SJCRH30 (cell line): ENCODE measurements around the gene CT45A9. TPM values are rescaled to one million over a fixed set of nuclear protein-coding genes. Genes with fewer than 3 reads are reported as not detected.
A peak's percentile ranks its signal among the peaks of the same experiment; 100 is the strongest.
"Not testable (repeated sequence)": the region's sequence is repeated elsewhere in the genome, so short reads cannot be mapped to it uniquely, and the experiment has no call there.

Source experiments
- DNase-seq, 2 experiments: peaks; one replicate each; pipeline ENCODE4 v3.0.0-alpha.2; 2015 to 2020
- H3K27ac ChIP-seq: fragments of 250-450 bp; sonication (Bioruptor Pico); 2 replicates; pipeline ENCODE4 v1.5.1; 2020; ENCODE audit warnings: mild to moderate bottlenecking, moderate library complexity
- H3K27me3 ChIP-seq: fragments of 250-450 bp; sonication (Bioruptor Pico); 2 replicates; pipeline ENCODE4 v1.5.1; 2020; ENCODE audit warnings: mild to moderate bottlenecking, moderate library complexity
- H3K36me3 ChIP-seq: fragments of 250-450 bp; sonication (Bioruptor Pico); 2 replicates; pipeline ENCODE4 v1.5.1; 2020; ENCODE audit warnings: mild to moderate bottlenecking, moderate library complexity
- H3K4me1 ChIP-seq: fragments of 250-450 bp; sonication (Bioruptor Pico); 2 replicates; pipeline ENCODE4 v1.5.1; 2020; ENCODE audit warnings: mild to moderate bottlenecking, moderate library complexity
- H3K4me3 ChIP-seq: fragments of 250-450 bp; sonication (Bioruptor Pico); 2 replicates; pipeline ENCODE4 v1.5.1; 2020; ENCODE audit warnings: mild to moderate bottlenecking, moderate library complexity
- H3K9me3 ChIP-seq: fragments of 250-450 bp; sonication (Bioruptor Pico); replicated peaks from 2 replicates; pipeline ENCODE4 v1.5.1; 2020; ENCODE audit warnings: mild to moderate bottlenecking, moderate library complexity
- total RNA-seq: library from RNA; depleted of rRNA; stranded (reverse); fragments of >200 nt; shearing (Covaris generic); gene quantifications from 2 replicates; pipeline ENCODE4 v1.2.3, GENCODE V29; 2014; rRNA removed

CT45A9 gene, protein sequence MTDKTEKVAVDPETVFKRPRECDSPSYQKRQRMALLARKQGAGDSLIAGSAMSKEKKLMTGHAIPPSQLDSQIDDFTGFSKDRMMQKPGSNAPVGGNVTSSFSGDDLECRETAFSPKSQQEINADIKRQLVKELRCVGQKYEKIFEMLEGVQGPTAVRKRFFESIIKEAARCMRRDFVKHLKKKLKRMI
- total RNA-seq: not detected in 2 replicates

DNA sequence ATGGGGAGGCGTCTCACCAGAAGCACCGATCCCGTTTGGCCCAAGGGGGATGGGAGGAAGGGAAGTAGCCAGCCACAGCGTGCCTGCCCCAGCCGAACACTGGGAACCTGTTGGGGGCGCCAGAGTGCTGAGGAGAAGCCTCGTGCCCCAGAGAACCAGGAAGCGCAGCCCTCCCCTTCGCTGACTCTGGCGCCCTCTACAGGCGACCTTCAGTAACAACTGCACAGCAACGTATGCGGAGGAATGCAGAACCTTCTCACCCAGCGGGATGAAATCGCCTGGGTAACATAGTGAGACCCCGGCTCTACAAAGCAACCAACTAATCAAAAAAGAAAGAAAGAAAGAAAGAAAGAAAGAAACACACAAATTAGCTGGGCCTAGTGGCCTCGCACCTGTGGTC is at the start of gene CT45A9:
TSS of gene CT45A9 (minus strand) at position 101 of the 400 bp plus-strand sequence. CDS start 3,751 bp downstream, outside the sequence.
- not testable (repeated sequence) for H3K27me3 ChIP-seq, H3K4me1 ChIP-seq

DNA sequence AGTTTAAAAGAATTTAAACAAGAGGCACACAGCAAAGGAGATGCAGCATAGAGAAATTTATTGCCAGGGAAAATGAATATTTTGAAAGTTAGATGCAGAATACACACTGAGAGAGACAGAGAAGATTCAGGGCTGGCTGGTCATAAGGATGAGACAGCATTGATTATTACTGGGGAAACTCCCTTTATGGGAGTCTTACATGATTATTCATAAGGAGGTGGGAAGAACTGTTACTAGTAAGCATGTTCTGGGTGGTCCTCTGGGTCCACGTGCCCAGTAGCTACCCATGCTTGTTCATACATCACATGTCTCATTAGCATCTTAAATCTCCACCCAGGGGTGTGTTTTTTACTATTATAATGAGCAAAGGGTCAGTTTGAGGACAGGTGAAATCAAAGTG is 48.9 kb upstream of the CT45A9 start:
- not testable (repeated sequence) for H3K4me1 ChIP-seq, H3K27me3 ChIP-seq, H3K9me3 ChIP-seq, H3K36me3 ChIP-seq, H3K27ac ChIP-seq, H3K4me3 ChIP-seq, DNase-seq

More for the DNA sequence above, at the start of gene CT45A9:
- not testable (repeated sequence) for H3K27ac ChIP-seq, DNase-seq, H3K4me3 ChIP-seq, H3K9me3 ChIP-seq, H3K36me3 ChIP-seq

DNA sequence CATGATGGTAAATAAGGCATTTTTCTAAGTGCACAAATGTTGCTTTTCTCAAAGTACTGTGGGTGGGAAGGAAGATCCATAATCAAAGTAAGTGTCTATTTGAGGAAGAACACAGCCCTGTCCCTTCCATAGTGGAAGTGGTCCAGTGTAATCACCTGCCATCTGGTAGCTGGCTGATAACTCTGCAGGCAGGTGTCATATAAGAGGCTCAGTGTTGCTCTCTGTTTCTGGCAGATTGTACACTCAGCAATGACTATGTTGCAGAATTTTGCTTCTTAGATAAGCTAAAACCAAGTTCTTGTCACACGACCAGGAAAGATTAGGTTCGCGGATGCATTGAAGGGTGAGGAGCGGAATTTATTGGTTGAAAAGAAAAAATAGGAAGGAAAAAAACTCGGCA is 42.8 kb upstream of the CT45A9 start:
- Histone ChIP-seq H3K4me1 (peaks cover 16% of the 10 kb centered on the region), H3K27ac (no peak overlapping the region), H3K27me3 (no peaks in the 10 kb centered on the region), H3K4me3 (no peak overlapping the region), H3K9me3 (no peaks in the 10 kb centered on the region), H3K36me3 (no peaks in the 10 kb centered on the region)
- DNase-seq: no peak

DNA sequence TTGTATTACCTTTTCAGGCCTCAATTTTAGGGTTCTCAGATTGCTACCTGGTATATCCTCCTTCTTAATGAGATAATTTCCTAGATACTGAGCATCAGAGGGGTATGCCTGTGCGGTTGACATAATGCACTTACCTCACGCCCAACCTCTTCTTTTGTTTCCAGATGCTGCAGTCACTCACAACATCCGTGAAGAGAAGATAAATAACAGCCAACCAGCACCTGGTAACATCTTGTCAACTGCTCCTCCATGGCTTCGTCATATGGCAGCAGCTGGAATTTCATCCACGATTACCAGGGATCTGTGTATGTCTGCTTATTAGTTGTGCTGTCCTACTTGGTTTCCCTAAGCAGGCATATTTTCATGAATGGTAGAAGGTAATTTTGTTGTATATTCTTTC is 38.6 kb upstream of the CT45A9 start:
- no peaks in the 10 kb centered on the region for H3K36me3 ChIP-seq
- H3K4me1 ChIP-seq: peaks cover 16% of the 10 kb centered on the region
- no peaks in the 10 kb centered on the region for H3K27me3 ChIP-seq
- H3K27ac ChIP-seq: peak overlapping the region; percentile 49
- no peak overlapping the region for H3K4me3 ChIP-seq
- peak; percentile 68 to 77 for DNase-seq
- H3K9me3 ChIP-seq: no peaks in the 10 kb centered on the region

GRCh38 chrX:135893294-135893817 is 21.7 kb upstream of the CT45A9 start, which contains the start of the genes CT45A10 and SAGE1:
TSS of gene CT45A10 (minus strand) at chrX:135893444. CDS start at chrX:135885344, 8,100 bp downstream.
TSS of gene SAGE1 (plus strand) at chrX:135893716. CDS start at chrX:135896243, 2,527 bp downstream.
- Histone ChIP-seq H3K36me3 (no peaks in the 10 kb centered on the region), H3K4me1 (no peaks in the 10 kb centered on the region), H3K27ac (no peak within 1 kb of the TSS), H3K27me3 (no peaks in the 10 kb centered on the region), H3K4me3 (no peak within 1 kb of the TSS), H3K9me3 (no peaks in the 10 kb centered on the region)
- DNase-seq: no peak

- H3K36me3 ChIP-seq: no peaks in the 10 kb centered on the region
- H3K9me3 ChIP-seq: no peaks in the 10 kb centered on the region
- no peaks in the 10 kb centered on the region for H3K4me1 ChIP-seq
- H3K4me3 ChIP-seq: no peak overlapping the region
- H3K27me3 ChIP-seq: no peaks in the 10 kb centered on the region
- H3K27ac ChIP-seq: no peak overlapping the region
- no peak for DNase-seq
Observed at GRCh38 chrX:135892781-135893180, 21.2 kb upstream of the CT45A9 start.

GRCh38 chrX:135890087-135890585 is 18.5 kb upstream of the CT45A9 start:
- Histone ChIP-seq H3K4me1 (no peaks in the 10 kb centered on the region), H3K27ac (no peak overlapping the region), H3K9me3 (no peaks in the 10 kb centered on the region), H3K27me3 (no peaks in the 10 kb centered on the region), H3K36me3 (no peaks in the 10 kb centered on the region), H3K4me3 (no peak overlapping the region)
- no peak for DNase-seq

- DNase-seq: peak; percentile 33 to 54
- not testable (repeated sequence) for H3K27ac ChIP-seq, H3K27me3 ChIP-seq
Observed at GRCh38 chrX:135888976-135889375, 17.4 kb upstream of the CT45A9 start.

DNA sequence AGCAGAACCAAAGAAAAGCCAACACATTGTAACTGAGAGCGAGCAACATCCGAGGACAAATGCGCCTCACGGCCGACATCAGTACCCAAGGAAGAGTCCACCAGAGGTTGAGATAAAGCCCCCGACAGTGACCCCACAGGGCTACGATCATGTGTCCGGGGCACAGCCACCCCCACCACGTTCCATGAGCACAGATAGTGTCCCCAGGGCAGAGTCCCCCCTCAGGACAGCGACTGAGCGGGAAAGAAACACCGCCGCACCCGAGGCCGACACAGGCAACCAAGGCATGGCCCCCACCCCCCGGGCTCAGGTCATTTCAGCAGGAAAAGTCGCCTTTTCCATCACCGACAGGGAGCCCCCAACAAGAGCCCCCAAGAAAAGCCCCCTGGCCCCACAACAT is 16.6 kb upstream of the CT45A9 start:
- H3K9me3 ChIP-seq, H3K4me3 ChIP-seq, H3K27me3 ChIP-seq, H3K27ac ChIP-seq, H3K36me3 ChIP-seq, DNase-seq, H3K4me1 ChIP-seq: not testable (repeated sequence)

More at GRCh38 chrX:135888976-135889375, 17.4 kb upstream of the CT45A9 start:
- not testable (repeated sequence) for H3K9me3 ChIP-seq, H3K4me1 ChIP-seq, H3K36me3 ChIP-seq, H3K4me3 ChIP-seq

DNA sequence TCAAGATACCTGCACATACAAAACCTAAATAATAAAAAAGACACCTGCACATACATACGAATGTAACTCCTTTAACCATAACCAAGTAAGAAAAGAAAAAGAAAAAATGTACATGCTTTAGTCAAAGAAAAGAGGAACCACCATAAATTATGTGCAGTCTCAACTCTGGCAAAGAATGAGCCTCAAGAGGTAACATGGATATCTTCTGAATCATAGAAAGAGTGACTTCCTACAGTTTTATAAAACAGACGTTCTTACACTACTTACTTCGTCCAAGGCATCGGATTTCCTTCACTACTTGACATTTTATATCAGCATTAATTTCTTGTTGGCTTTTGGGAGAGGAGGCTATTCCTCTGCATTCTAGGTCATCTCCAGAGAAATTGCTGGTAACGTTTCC is 11.1 kb upstream of the CT45A9 start:
- H3K36me3 ChIP-seq, H3K4me1 ChIP-seq, H3K4me3 ChIP-seq, DNase-seq, H3K27me3 ChIP-seq, H3K9me3 ChIP-seq, H3K27ac ChIP-seq: not testable (repeated sequence)

DNA sequence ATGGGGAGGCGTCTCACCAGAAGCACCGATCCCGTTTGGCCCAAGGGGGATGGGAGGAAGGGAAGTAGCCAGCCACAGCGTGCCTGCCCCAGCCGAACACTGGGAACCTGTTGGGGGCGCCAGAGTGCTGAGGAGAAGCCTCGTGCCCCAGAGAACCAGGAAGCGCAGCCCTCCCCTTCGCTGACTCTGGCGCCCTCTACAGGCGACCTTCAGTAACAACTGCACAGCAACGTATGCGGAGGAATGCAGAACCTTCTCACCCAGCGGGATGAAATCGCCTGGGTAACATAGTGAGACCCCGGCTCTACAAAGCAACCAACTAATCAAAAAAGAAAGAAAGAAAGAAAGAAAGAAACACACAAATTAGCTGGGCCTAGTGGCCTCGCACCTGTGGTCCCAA is 17.2 kb downstream of the CT45A9 start, which contains the start of gene CT45A8:
TSS of gene CT45A8 (minus strand) at position 101 of the 400 bp plus-strand sequence. CDS start 3,755 bp downstream, outside the sequence.
- not testable (repeated sequence) for H3K27ac ChIP-seq, H3K4me3 ChIP-seq, H3K9me3 ChIP-seq, H3K36me3 ChIP-seq, H3K27me3 ChIP-seq, DNase-seq, H3K4me1 ChIP-seq

- not testable (repeated sequence) for H3K27me3 ChIP-seq, DNase-seq, H3K36me3 ChIP-seq, H3K27ac ChIP-seq, H3K4me3 ChIP-seq, H3K4me1 ChIP-seq, H3K9me3 ChIP-seq
Observed at GRCh38 chrX:135837180-135837579, 34.4 kb downstream of the CT45A9 start, which contains the start of gene CT45A7. TSS of gene CT45A7 (minus strand) at chrX:135837280. CDS start at chrX:135833533, 3,747 bp downstream.

- H3K27me3 ChIP-seq, H3K4me3 ChIP-seq, H3K36me3 ChIP-seq, DNase-seq, H3K4me1 ChIP-seq, H3K9me3 ChIP-seq, H3K27ac ChIP-seq: not testable (repeated sequence)
Observed at GRCh38 chrX:135819912-135820311, 51.7 kb downstream of the CT45A9 start, which contains the start of gene CT45A2. TSS of gene CT45A2 (minus strand) at chrX:135820012. CDS start at chrX:135816265, 3,747 bp downstream.
